HG03342 (cell line): Measurements from ENCODE around the gene WASF2.
"Not testable (repeated sequence)": the region's sequence is repeated elsewhere in the genome, so short reads cannot be mapped to it uniquely, and the experiment has no call there.

Source experiments
- ATAC-seq: cut with Tn5 transposase; IDR thresholded peaks from one replicate; pipeline ENCODE4 v1.9.1; 2021; ENCODE audit warnings: mild to moderate bottlenecking, moderate library complexity; ENCODE audit not compliant: unreplicated experiment

The WASF2 gene

DNA sequence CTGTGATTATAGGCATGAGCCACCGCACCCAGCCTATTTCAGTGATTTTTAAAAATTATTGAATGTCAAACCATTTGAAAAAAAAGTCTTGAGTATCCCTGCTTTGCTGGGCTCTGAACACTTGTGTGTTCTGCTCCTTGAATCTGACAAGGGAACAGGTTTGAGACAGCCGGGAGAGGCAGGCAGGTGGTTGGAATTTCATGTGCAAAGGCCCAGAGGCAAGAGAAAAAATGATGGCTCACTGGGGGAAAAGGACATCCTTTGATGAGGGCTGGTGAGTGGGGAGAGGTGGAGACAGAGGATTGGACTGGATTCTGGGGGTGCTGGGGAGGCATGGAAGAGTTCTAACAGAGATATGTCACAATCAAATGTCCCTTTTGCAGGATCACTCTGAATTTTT, 13.1 kb upstream of the WASF2 start:
- ATAC-seq: no peak

GRCh38 chr1:27501159-27501558, 11.2 kb upstream of the WASF2 start:
- not testable (repeated sequence) for ATAC-seq

DNA sequence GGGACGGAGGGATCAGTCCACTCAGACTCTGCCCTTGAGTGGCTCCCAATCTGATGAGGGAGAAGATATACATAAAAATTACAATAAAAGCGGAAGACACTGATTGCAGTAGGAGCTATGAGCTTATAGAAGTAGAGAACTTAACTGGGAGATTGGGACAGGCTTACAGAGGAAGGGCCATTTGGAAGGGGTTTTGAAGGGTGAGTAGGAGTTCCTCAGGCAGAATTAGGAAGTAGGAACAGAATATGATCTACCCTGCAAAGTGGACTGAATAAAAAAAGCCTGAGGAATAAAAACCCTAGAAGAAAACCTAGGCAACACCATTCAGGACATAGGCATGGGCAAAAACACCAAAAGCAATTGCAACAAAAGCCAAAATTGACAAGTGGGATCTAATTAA, 9.2 kb upstream of the WASF2 start:
- no peak for ATAC-seq

DNA sequence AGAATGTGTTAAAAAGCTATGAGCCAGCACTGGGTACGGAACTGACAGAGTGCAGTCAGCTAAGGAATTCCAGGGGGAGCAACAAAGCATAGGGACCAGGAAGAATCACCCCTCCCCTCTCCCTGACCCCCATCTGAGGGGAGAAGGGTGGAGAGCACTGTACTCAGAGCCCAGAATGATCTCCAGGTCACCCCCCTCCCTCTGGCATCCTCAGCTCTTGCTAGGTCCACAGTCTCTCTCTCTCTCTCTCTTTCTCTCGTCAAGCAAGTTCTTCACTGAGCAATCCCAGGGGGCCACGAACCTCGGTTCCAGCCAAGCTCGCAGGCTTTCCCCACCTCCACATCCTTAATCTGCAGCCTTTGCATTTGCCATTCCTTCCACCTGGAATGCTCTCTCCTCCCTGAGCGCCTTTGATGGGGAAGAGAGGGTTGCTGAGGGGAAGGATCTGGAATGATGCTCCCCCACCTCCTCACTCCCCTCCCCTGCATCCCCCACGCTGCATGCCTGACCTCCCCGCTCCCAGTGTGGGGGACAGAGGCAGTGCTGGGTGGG, 6.7 kb upstream of the WASF2 start:
- ATAC-seq: no peak

- no peak for ATAC-seq
These were observed 2.8 kb upstream of the WASF2 start for GRCh38 chr1:27492796-27493195.

- no peak for ATAC-seq
These were observed 2.1 kb upstream of the WASF2 start for GRCh38 chr1:27491748-27492700.

GRCh38 chr1:27489501-27489972, 430 bp downstream of the WASF2 start:
- peak; percentile 17 for ATAC-seq

GRCh38 chr1:27487966-27488884, 1.7 kb downstream of the WASF2 start:
- no peak for ATAC-seq

- no peak for ATAC-seq
These were observed 4.6 kb downstream of the WASF2 start for GRCh38 chr1:27485363-27485762.

DNA sequence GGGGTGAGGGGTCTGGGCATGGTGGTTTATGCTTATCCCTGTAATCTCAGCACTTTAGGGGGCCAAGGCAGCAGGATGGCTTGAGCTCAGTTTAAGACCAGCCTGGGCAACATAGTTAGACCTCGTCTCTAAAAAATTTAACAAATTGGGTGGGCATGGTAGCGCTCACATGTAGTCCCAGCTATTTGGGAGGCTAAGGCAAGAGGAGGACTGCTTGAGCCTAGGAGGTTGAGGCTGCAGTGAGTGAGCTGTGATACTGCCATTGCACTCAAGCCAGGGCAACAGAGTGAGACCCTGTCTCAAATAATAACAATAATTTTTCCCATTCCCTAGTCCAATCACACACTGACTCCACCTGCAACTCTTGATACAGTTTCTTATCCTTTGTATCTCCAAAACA, 6.3 kb downstream of the WASF2 start:
- ATAC-seq: no peak

GRCh38 chr1:27481994-27482620, 7.9 kb downstream of the WASF2 start:
- ATAC-seq: no peak

- ATAC-seq: no peak
These were observed 11.9 kb downstream of the WASF2 start for GRCh38 chr1:27478098-27478497.

DNA sequence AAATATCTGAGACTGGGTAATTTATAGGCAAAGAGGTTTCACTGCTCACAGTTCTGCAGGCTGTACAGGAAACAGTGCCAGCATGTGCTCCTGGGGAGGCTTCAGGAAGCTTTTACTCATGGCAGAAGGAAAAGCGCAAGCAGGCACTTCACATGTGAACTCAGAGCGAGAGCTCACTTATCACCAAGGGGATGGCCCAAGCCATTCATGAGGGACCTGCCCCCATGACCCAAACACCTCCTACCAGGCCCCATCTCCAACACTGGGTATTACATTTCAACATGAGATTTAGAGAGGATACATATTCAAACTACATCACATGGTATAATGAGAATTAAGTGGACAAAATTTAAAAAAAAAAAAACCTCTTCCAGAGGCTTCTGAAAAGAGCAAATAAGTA, 13.7 kb downstream of the WASF2 start:
- ATAC-seq: no peak

DNA sequence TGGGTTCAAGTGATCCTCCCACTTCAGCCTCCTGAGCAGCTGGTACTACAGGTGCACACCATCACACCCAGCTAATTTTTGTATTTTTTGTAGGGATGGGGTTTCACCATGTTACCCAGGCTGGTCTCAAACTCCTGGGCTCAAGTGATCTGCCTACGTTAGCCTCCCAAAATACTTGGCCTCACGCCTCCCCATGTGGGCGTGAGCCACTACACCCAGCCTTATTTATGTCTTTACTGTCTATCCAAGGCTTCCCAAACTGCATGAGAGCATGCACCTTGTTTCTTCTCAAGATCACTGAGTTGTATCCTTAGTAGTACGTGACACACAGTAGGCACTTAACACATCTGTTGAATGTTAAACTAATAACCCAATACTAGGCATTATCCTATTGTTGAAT, 14.2 kb downstream of the WASF2 start:
- ATAC-seq: no peak

DNA sequence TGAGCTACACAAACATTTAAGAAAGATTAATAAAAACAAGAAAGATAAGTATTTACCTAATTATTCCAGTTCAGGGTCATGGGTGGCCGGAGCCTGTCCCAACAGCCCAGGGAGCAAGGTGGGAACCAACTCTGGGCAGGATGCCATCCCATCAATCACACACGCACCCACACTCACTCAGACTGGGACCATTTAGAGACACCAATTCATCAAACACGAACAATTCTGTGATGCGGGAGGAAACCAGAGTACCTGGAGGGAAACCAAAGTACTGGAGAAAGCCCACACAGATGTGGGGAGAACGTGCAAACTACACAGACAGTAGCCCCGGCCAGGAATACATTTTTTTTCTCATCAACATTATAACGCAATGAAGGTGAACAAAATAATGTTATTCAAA, 16.2 kb downstream of the WASF2 start:
- ATAC-seq: no peak

DNA sequence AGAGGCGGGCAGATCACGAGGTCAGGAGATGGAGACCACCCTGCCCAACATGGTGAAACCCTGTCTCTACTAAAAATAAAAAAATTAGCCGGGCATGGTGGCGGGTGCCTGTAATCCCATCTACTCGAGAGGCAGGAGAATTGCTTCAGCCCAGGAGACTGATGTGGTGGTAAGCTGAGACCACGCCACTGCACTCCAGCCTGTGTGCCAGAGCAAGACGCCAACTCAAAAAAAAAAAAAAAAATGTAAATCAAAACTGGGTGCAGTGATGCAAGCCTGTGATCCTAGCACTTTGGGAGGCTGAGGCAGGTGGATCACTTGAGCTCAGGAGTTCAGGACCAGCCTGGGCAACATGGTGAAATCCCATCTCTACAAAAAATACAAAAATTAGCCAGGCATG, 17.9 kb downstream of the WASF2 start:
- not testable (repeated sequence) for ATAC-seq

DNA sequence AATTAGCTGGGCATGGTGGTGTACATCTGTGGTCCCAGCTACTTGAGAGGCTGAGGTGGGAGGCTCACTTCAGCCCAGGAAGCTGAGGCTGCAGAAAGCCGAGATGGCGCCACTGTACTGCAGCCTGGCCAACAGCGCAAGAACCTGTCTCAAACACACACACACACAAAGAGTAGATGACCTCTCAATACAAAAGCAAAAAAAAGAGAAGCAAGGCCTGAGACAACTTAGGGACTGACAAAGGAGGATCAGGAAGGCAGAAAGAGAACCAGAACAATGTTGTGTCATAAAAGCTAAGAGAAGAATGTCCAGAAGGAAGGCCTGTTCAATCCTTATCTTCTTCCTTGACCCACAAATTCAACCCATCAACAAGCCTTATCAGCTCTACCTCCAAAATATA, 18.5 kb downstream of the WASF2 start:
- no peak for ATAC-seq

GRCh38 chr1:27469334-27469733, 20.6 kb downstream of the WASF2 start:
- no peak for ATAC-seq

DNA sequence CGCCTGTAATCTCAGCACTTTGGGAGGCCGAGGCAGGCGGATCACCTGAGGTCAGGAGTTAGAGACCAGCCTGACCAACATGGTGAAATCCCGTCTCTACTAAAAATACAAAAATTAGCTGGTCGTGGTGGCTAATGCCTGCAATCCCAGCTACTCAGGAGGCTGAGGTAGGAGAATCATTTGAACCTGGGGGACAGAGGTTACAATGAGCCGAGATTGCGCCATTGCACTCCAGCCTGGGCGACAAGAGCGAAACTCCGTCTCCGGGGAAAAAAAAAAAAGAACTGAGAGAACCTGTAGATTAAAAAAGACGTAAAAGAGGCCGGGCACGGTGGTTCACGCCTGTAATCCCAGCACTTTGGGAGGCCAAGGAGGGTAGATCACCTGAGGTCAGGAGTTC, 21.6 kb downstream of the WASF2 start:
- ATAC-seq: not testable (repeated sequence)

DNA sequence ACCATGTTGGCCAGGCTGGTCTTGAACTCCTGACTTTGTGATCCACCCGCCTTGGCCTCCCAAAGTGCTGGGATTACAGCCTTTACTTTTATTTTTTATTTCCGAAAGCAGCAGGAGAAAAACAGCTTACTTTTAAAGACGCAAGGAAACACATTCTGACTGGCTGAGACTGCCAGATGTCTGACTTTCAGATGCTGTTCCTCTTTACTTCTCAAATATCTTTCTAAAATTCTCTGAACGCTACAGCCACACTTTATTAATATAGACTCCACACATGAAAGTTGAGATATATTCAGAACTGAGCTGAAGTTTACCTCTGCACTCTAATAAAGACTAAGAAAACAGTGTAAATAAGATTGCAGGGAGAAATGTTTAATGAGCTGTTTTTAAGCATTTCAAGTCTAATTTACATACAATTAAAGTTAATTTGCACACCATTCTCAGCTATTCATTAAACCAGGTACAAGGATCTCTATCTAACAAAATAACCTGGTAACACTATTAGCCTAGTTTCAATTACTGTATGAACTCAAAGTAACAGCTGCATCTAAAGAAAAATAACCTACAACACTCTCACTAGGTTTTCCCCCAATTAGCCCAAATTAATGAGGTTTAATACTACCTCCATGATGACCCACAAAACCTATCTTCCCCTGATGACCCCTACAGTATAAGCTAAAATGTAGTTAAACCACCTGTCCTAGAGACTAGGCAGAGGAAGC, 24.9 kb downstream of the WASF2 start:
- ATAC-seq: no peak
